SK-N-DZ (cell line): ENCODE measurements around the gene DDC.

ENCODE experiments used
- DNase-seq: peaks from one replicate; pipeline ENCODE4 v3.0.0-alpha.2; 2015; ENCODE audit warnings: low spot score
- small RNA-seq, 2 experiments: library from RNA; depleted of rRNA; stranded (forward); fragments of <200 nt; gene quantifications; one replicate each; pipeline ENCODE3, GENCODE V24; 2014

DDC gene

DNA sequence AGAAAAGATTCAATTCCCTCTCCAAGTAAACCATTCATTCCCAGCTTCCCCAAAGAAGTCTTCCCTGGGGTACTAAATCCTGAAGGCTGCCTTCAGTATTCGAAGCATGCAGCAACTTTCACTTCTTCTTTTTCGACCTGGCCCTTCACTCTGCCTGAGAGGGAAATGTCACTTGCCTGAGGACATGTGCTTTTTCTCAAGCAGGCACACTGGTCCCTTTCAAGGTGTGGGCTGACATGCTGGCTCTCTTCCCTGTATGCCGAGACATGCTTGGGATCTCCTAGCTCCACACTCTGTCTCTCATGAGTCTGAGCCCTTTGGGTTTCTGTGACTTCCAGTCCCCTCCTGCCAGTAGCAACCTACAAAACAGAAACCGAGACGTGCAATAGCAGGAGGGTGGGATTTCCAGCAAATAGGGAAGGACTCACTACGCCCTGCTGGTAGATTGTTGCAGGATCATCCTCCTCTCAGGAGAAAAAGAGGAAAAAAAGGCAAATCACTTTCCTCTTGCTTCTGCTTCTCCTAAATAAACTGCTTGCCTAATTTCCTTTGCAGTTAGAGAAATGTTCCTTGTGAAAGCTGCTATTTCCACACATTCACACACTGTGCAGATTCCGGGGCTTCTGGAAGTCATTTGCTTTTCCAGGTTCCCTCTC, 148.6 kb downstream of the DDC start:
- DNase-seq = no peak

DNA sequence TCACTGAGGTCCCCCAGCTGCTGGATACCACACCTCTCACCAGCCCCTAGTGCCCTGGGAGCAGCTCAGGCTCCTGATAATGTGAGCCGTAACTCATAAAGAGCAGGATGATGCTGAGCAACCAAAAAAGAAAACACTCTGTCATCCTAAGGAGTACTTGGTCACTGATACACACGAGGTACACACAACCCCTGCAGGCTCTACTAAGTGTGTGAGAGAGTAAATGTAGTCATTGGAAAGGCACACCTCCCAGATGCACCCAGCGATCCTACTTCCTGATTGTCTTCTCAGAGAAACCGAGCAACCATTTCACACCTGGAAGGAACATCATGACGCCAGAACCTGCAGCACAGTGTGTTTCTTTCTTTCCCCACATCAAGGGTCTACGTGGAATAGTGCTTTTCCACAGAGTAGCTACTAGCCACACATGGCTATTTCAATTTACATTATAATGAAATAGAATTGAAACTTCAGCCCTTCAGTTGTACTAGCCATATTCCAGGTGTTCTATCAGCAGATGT, 149.3 kb downstream of the DDC start:
- no peak for DNase-seq

DNA sequence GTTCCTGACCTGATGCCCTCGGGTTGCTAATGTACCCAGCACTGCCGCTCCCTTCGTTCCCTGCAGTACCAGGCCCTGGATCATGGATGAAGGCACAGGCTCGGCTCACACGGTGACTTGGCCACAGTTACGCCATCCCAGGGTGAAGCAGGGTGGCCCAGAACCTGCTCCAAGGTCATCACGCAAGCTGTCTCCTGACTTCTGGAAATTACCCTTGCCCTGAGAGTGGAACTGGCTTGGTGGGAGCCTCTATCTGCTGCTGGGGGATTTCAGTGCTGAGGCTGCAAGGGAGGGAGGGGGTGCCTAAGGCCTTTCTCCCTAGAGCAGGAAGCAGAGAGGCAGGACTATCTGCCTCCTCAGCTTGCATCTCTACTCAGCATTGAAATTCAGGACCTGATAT, 151.6 kb downstream of the DDC start:
- no peak for DNase-seq

DNA sequence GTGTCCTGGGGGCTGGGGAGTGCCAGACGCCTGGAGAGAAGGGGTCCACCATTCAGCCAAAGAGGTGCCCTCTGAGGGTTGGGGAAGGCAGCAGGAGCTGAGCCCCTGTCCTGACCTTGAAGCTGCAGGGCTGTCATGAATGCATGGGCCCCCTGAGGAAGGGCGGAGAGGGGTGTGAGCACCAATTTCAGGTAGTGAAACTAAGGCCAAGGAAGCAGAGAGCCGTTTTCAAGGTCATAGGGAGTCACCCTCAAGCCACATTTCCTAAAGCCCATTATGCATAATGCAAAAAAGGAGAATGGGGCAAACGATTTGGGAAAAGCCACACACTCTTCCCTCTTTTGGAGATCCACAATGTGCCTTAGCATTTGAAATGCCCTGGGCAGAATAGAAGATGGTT, 152.2 kb downstream of the DDC start:
- DNase-seq = no peak

DNA sequence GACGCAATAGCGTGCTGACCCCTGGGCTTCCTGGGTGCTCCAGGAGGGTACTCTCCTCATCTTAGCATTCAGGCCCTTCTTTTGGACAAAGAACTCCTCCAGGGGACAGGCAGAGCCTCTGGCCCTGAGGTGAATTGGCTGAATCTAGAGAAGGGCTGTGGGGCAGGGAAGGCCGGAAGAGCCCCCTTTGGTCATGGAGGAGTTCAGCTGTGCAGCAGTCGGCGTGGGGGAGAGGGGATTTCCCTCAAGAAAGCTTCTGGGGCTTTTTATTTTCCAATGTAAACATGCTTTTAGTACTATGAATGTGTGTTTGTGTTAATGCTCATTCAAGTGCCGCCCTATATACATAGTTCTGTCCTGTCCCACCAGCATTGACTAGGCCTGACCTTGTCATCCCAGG, 153.9 kb downstream of the DDC start:
- no peak for DNase-seq

DNA sequence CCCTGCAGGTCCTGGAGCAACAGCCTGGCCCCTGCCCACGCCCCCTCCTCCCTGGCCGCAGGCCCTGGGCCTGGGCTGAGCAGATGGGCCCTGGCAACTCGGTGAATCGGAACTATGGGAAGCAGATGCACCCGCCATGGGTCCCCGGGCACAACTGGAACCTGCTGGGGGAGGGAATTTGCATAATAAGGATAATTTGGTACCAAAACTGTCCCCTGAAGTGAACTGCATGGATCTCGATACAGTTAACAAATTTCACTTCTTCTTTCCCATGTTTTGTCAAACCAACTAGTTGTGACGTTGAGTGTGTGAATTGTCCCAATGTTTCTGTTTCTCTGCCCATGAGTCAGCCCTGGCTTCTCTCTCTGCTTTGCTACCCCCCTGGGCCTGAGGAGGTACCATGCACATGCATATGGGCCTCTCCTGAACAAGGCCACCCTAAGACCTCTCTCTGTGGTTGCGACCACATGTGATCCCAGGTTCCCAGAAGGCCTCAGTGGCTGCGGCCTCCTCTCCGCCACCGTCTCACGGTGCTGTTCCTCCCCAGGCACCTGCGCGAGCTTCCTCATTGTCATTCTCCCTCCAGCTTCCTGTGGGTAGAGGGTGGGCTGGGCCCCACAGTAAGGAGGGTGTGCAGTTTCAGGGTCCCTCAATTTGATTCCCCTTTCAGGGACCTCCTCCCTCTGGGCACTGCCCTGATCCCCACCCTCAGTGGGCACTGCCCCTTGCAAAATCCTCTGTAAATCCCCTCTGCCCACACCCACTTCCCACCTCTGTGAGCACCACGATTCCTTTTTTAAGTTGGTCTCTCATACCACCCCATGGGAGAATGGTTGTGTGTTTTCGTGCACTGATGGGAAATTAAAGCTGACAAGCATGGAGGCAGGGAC, 155.1 kb downstream of the DDC start:
- DNase-seq = no peak

Small RNA genes within 50 kb of the gene (small RNA-seq; reads per million reads assigned to genes)
- 0 reads per million in 2 experiments for gene RNU6-1091P
